Measurements from ENCODE around the gene TBATA. TPM values are rescaled to one million over a fixed set of nuclear protein-coding genes. Genes with fewer than 3 reads are reported as not detected.

The TBATA gene
- total RNA-seq, 1 donor from 2014 or later, result not detected

GRCh38 chr10:70738761-70739121 is 46.4 kb downstream of the TBATA start:
- Histone ChIP-seq H3K36me3 (no peaks in the 10 kb centered on the region), H3K27me3 (no peaks in the 10 kb centered on the region), H3K27ac (no peak overlapping the region), H3K4me3 (no peak overlapping the region), H3K9me3 (no peaks in the 10 kb centered on the region), H3K4me1 (peaks cover 31% of the 10 kb centered on the region)
- TF ChIP-seq POLR2AphosphoS5 (IDR thresholded peaks at IDR 0.05; ENCODE audit: insufficient read depth in 1 of 2, low read depth in 1 of 2), result no peak
- TF ChIP-seq CTCF (IDR thresholded peaks at IDR 0.05), result no peak
- no peak for TF ChIP-seq POLR2A (IDR thresholded peaks at IDR 0.05)
- intact Hi-C loops (cut with DNase I), result no loop called here
- DNase-seq (ENCODE audit: extremely low spot score in 2 of 2), result no peak

GRCh38 chr10:70738006-70738760 is 47.0 kb downstream of the TBATA start:
- no peak for DNase-seq (ENCODE audit: extremely low spot score in 2 of 2)
- H3K4me1 ChIP-seq, result peaks cover 27% of the 10 kb centered on the region
- H3K9me3 ChIP-seq, result no peaks in the 10 kb centered on the region
- TF ChIP-seq POLR2A (IDR thresholded peaks at IDR 0.05) (no peak), POLR2AphosphoS5 (IDR thresholded peaks at IDR 0.05; ENCODE audit: insufficient read depth in 1 of 2, low read depth in 1 of 2) (no peak), CTCF (IDR thresholded peaks at IDR 0.05) (no peak)
- intact Hi-C loops (cut with DNase I), result no loop called here
- no peaks in the 10 kb centered on the region for H3K36me3 ChIP-seq
- H3K27me3 ChIP-seq, result no peaks in the 10 kb centered on the region
- H3K27ac ChIP-seq, result no peak overlapping the region
- H3K4me3 ChIP-seq, result no peak overlapping the region

GRCh38 chr10:70737250-70737649 is 47.9 kb downstream of the TBATA start:
- intact Hi-C loops (cut with DNase I), result no loop called here
- DNase-seq (ENCODE audit: extremely low spot score in 2 of 2), result no peak
- H3K4me1 ChIP-seq, result peaks cover 18% of the 10 kb centered on the region
- H3K9me3 ChIP-seq, result no peaks in the 10 kb centered on the region
- TF ChIP-seq CTCF (IDR thresholded peaks at IDR 0.05) (no peak), POLR2A (IDR thresholded peaks at IDR 0.05) (no peak), POLR2AphosphoS5 (IDR thresholded peaks at IDR 0.05; ENCODE audit: insufficient read depth in 1 of 2, low read depth in 1 of 2) (no peak)
- H3K4me3 ChIP-seq, result no peak overlapping the region
- no peaks in the 10 kb centered on the region for H3K36me3 ChIP-seq
- no peak overlapping the region for H3K27ac ChIP-seq
- no peaks in the 10 kb centered on the region for H3K27me3 ChIP-seq

GRCh38 chr10:70736525-70736924 is 48.7 kb downstream of the TBATA start:
- H3K9me3 ChIP-seq, result no peaks in the 10 kb centered on the region
- TF ChIP-seq POLR2AphosphoS5 (IDR thresholded peaks at IDR 0.05; ENCODE audit: insufficient read depth in 1 of 2, low read depth in 1 of 2), result no peak
- no peak for TF ChIP-seq POLR2A (IDR thresholded peaks at IDR 0.05)
- TF ChIP-seq CTCF (IDR thresholded peaks at IDR 0.05), result no peak
- H3K36me3 ChIP-seq, result no peaks in the 10 kb centered on the region
- no peaks in the 10 kb centered on the region for H3K27me3 ChIP-seq
- DNase-seq (ENCODE audit: extremely low spot score in 2 of 2), result no peak
- H3K4me1 ChIP-seq, result peaks cover 11% of the 10 kb centered on the region
- H3K27ac ChIP-seq, result no peak overlapping the region
- intact Hi-C loops (cut with DNase I), result no loop called here
- H3K4me3 ChIP-seq, result no peak overlapping the region

- no peaks in the 10 kb centered on the region for H3K36me3 ChIP-seq
- no peaks in the 10 kb centered on the region for H3K9me3 ChIP-seq
- no peak for TF ChIP-seq POLR2AphosphoS5 (IDR thresholded peaks at IDR 0.05; ENCODE audit: insufficient read depth in 1 of 2, low read depth in 1 of 2)
- no peak for TF ChIP-seq CTCF (IDR thresholded peaks at IDR 0.05)
- no peak for TF ChIP-seq POLR2A (IDR thresholded peaks at IDR 0.05)
- H3K27ac ChIP-seq, result no peak overlapping the region
- intact Hi-C loops (cut with DNase I), result no loop called here
- no peaks in the 10 kb centered on the region for H3K4me1 ChIP-seq
- H3K4me3 ChIP-seq, result no peak overlapping the region
- H3K27me3 ChIP-seq, result no peaks in the 10 kb centered on the region
- no peak for DNase-seq (ENCODE audit: extremely low spot score in 2 of 2)
Observed at GRCh38 chr10:70735161-70735560, 50.0 kb downstream of the TBATA start.
